ENCODE results near the gene MLXIP.

The MLXIP gene

GRCh38 chr12:122162976-122163375 lies 84.4 kb downstream of the MLXIP start:
- no peak for TF ChIP-seq POLR2AphosphoS5 (IDR thresholded peaks at IDR 0.05; ENCODE audit: low read depth, low read length)
- TF ChIP-seq REST (IDR thresholded peaks at IDR 0.05; ENCODE audit: insufficient read depth in 1 of 2, low read depth in 2 of 2, low read length in 2 of 2), result no peak
- TF ChIP-seq SIN3A (IDR thresholded peaks at IDR 0.05; ENCODE audit: borderline replicate concordance, insufficient read depth, low read length), result no peak
- no peak for TF ChIP-seq FOXP2 (optimal IDR thresholded peaks at IDR 0.05; ENCODE audit: borderline replicate concordance, extremely low read depth, extremely low read length, insufficient read depth)
- no peak for TF ChIP-seq TAF1 (IDR thresholded peaks at IDR 0.05; ENCODE audit: borderline replicate concordance, insufficient read depth, low read length)

GRCh38 chr12:122166422-122167349 lies 88.1 kb downstream of the MLXIP start:
- TF ChIP-seq REST (IDR thresholded peaks at IDR 0.05; ENCODE audit: insufficient read depth in 1 of 2, low read depth in 2 of 2, low read length in 2 of 2) (no peak), TAF1 (IDR thresholded peaks at IDR 0.05; ENCODE audit: borderline replicate concordance, insufficient read depth, low read length) (no peak), SIN3A (IDR thresholded peaks at IDR 0.05; ENCODE audit: borderline replicate concordance, insufficient read depth, low read length) (no peak), FOXP2 (optimal IDR thresholded peaks at IDR 0.05; ENCODE audit: borderline replicate concordance, extremely low read depth, extremely low read length, insufficient read depth) (no peak)

GRCh38 chr12:122167356-122167925 lies 88.9 kb downstream of the MLXIP start:
- TF ChIP-seq REST (IDR thresholded peaks at IDR 0.05; ENCODE audit: insufficient read depth in 1 of 2, low read depth in 2 of 2, low read length in 2 of 2) (no peak), SIN3A (IDR thresholded peaks at IDR 0.05; ENCODE audit: borderline replicate concordance, insufficient read depth, low read length) (no peak), POLR2AphosphoS5 (IDR thresholded peaks at IDR 0.05; ENCODE audit: low read depth, low read length) (no peak), FOXP2 (optimal IDR thresholded peaks at IDR 0.05; ENCODE audit: borderline replicate concordance, extremely low read depth, extremely low read length, insufficient read depth) (no peak), TAF1 (IDR thresholded peaks at IDR 0.05; ENCODE audit: borderline replicate concordance, insufficient read depth, low read length) (no peak)

GRCh38 chr12:122168492-122168891 lies 89.9 kb downstream of the MLXIP start:
- no peak for TF ChIP-seq REST (IDR thresholded peaks at IDR 0.05; ENCODE audit: insufficient read depth in 1 of 2, low read depth in 2 of 2, low read length in 2 of 2)
- no peak for TF ChIP-seq TAF1 (IDR thresholded peaks at IDR 0.05; ENCODE audit: borderline replicate concordance, insufficient read depth, low read length)
- no peak for TF ChIP-seq POLR2AphosphoS5 (IDR thresholded peaks at IDR 0.05; ENCODE audit: low read depth, low read length)
- TF ChIP-seq FOXP2 (optimal IDR thresholded peaks at IDR 0.05; ENCODE audit: borderline replicate concordance, extremely low read depth, extremely low read length, insufficient read depth), result no peak
- no peak for TF ChIP-seq SIN3A (IDR thresholded peaks at IDR 0.05; ENCODE audit: borderline replicate concordance, insufficient read depth, low read length)

Data from PFSK-1 (cell line).